SU-DHL-6 (cell line): Measurements from ENCODE around the gene GRB14.

Source experiments
- EZH2phosphoT487 ChIP-seq: fragments of 200-600 bp; sonication (generic), shearing (Covaris generic); conservative IDR thresholded peaks from 2 replicates; pipeline ENCODE4 v1.6.1; 2018; ENCODE audit warnings: mild to moderate bottlenecking, antibody characterized with exemption, low read length, moderate library complexity, mixed read lengths
- TF ChIP-seq, protein P1 (sequence below): fragments of 200-600 bp; sonication (generic); IDR thresholded peaks from one replicate; pipeline ENCODE4 v1.5.1; 2017; ENCODE audit warnings: antibody characterized with exemption, mild to moderate bottlenecking, low read length, moderate library complexity; ENCODE audit not compliant: insufficient read depth, poor library complexity, severe bottlenecking

DNA sequence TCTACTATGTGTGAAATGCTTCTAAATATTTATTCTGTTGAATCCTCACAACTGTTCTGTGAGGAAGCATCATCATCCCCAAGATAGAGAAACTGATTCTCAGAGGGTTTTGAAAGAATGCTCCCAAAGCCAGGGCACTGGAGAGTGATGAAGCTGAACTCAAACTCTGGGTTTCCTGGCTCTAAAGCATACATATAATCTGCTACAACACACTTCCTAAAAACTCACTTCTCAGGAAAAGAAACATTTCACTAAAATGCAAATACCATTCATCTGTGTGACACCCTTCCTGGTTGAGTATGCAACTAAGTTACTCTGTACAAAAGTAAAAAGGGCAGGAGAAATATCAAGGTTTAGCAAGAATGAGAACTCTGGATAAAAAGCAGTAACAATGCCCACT is 58.6 kb downstream of the GRB14 start:
- TF ChIP-seq, protein P1, sequence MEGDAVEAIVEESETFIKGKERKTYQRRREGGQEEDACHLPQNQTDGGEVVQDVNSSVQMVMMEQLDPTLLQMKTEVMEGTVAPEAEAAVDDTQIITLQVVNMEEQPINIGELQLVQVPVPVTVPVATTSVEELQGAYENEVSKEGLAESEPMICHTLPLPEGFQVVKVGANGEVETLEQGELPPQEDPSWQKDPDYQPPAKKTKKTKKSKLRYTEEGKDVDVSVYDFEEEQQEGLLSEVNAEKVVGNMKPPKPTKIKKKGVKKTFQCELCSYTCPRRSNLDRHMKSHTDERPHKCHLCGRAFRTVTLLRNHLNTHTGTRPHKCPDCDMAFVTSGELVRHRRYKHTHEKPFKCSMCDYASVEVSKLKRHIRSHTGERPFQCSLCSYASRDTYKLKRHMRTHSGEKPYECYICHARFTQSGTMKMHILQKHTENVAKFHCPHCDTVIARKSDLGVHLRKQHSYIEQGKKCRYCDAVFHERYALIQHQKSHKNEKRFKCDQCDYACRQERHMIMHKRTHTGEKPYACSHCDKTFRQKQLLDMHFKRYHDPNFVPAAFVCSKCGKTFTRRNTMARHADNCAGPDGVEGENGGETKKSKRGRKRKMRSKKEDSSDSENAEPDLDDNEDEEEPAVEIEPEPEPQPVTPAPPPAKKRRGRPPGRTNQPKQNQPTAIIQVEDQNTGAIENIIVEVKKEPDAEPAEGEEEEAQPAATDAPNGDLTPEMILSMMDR: no peak
- no peak for TF ChIP-seq EZH2phosphoT487
